OCI-LY7 (cell line): ENCODE data around the gene IGFN1. TPM values are rescaled to one million over a fixed set of nuclear protein-coding genes. Genes with fewer than 3 reads are reported as not detected.

Experiments used
- BruUV-seq: library from RNA; stranded (reverse); fragments of 400-500 nt; replicated peaks from 2 replicates; lab custom pipeline; 2021; lab: Mats Ljungman, UMichigan
- CTCF ChIA-PET: fragments of 300-600 bp; sonication (Branson Sonifier 250); formaldehyde crosslinking; loops from one replicate; lab custom pipeline; 2022; ENCODE audit warnings: antibody characterized with exemption; ENCODE audit not compliant: unreplicated experiment; lab: Charles Lee
- POLR2A ChIA-PET: fragments of 300-600 bp; sonication (Branson Sonifier 250); formaldehyde crosslinking; loops from one replicate; lab custom pipeline; 2022; ENCODE audit warnings: antibody characterized with exemption; lab: Charles Lee
- DNase-seq: peaks from one replicate; pipeline ENCODE4 v3.0.0-alpha.2; 2015; ENCODE audit warnings: low spot score
- H2AFZ ChIP-seq: fragments of 200-600 bp; sonication (generic), shearing (Covaris generic); 2 replicates; pipeline ENCODE4 v1.6.1; 2014; ENCODE audit warnings: mild to moderate bottlenecking, antibody characterized with exemption, low read length, moderate library complexity
- H3K27ac ChIP-seq: fragments of 200-600 bp; sonication (generic); 2 replicates; pipeline ENCODE4 v1.5.1; 2014; ENCODE audit warnings: mixed run types, low read depth, mild to moderate bottlenecking, moderate library complexity, low read length, inconsistent platforms; ENCODE audit not compliant: poor library complexity, severe bottlenecking
- H3K36me3 ChIP-seq: fragments of 200-600 bp; sonication (generic); 2 replicates; pipeline ENCODE4 v1.6.1; 2014; ENCODE audit warnings: mild to moderate bottlenecking, antibody characterized with exemption, low read length, moderate library complexity, mixed read lengths; ENCODE audit not compliant: insufficient read depth
- H3K4me1 ChIP-seq: fragments of 200-600 bp; sonication (generic); 2 replicates; pipeline ENCODE4 v1.5.1; 2014; ENCODE audit warnings: mild to moderate bottlenecking, low read length; ENCODE audit not compliant: insufficient read depth, poor library complexity, severe bottlenecking
- H3K4me2 ChIP-seq: fragments of 200-600 bp; sonication (generic); 2 replicates; pipeline ENCODE4 v1.6.1; 2014; ENCODE audit warnings: mild to moderate bottlenecking, low read length
- H3K4me3 ChIP-seq: fragments of 200-600 bp; sonication (generic); 2 replicates; pipeline ENCODE4 v1.5.1; 2014; ENCODE audit warnings: mild to moderate bottlenecking, low read depth, low read length; ENCODE audit not compliant: poor library complexity, severe bottlenecking
- H3K79me2 ChIP-seq: fragments of 200-600 bp; sonication (generic); 2 replicates; pipeline ENCODE4 v1.6.1; 2016; ENCODE audit warnings: low read depth, mild to moderate bottlenecking, low read length, moderate library complexity, mixed read lengths; ENCODE audit not compliant: insufficient read depth
- H3K9me2 ChIP-seq: fragments of 200-600 bp; sonication (generic); 2 replicates; pipeline ENCODE4 v1.6.1; 2016; ENCODE audit warnings: mild to moderate bottlenecking, low read length, mixed read lengths; ENCODE audit not compliant: insufficient read depth
- H3K9me3 ChIP-seq: fragments of 200-600 bp; sonication (generic); 2 replicates; pipeline ENCODE4 v1.6.1; 2014; ENCODE audit warnings: mild to moderate bottlenecking, mixed run types, low read length, mixed read lengths
- H4K20me1 ChIP-seq: fragments of 200-600 bp; sonication (generic); 2 replicates; pipeline ENCODE4 v1.6.1; 2014; ENCODE audit warnings: mild to moderate bottlenecking, antibody characterized with exemption, low read length, moderate library complexity, mixed read lengths; ENCODE audit not compliant: insufficient read depth
- CTCF ChIP-seq: fragments of 200-600 bp; sonication (generic); conservative IDR thresholded peaks from 2 replicates; pipeline ENCODE4 v1.5.1; 2014; ENCODE audit warnings: mild to moderate bottlenecking, antibody characterized with exemption, low read length, moderate library complexity, mixed read lengths
- EZH2phosphoT487 ChIP-seq: fragments of 200-600 bp; sonication (generic); IDR thresholded peaks from 2 replicates; pipeline ENCODE4 v1.6.1; 2018; ENCODE audit warnings: low read depth, borderline replicate concordance, mild to moderate bottlenecking, mixed run types, antibody characterized with exemption, low read length, moderate library complexity, mixed read lengths
- intact Hi-C: fragments of 100-400 bp; cut with micrococcal nuclease; formaldehyde crosslinking; loops from one replicate; pipeline ENCODE4 v1.10.0; 2022; ENCODE audit not compliant: unreplicated experiment
- total RNA-seq, 2 experiments: library from RNA; depleted of rRNA in 1 of 2; stranded (reverse); fragments of >200 nt in 1 of 2; shearing (Covaris generic) in 1 of 2; gene quantifications; 2 replicates each; pipeline ENCODE4 v1.2.3, GENCODE V29; 2014 to 2022

Gene IGFN1
- total RNA-seq, 2 experiments from 2014 or later, result not detected

- Histone ChIP-seq H3K4me2 (no peak overlapping the region), H4K20me1 (no peaks in the 10 kb centered on the region), H2AFZ (no peak overlapping the region), H3K79me2 (no peaks in the 10 kb centered on the region), H3K27ac (no peak overlapping the region), H3K4me3 (no peak overlapping the region), H3K9me3 (no peaks in the 10 kb centered on the region), H3K4me1 (no peaks in the 10 kb centered on the region), H3K9me2 (no peaks in the 10 kb centered on the region), H3K36me3 (no peaks in the 10 kb centered on the region)
- ChIA-PET POLR2A (interaction anchor here (0.6 kb wide), 2 partner anchors 132 to 526 kb away, joined by 3 read pairs; no protein-coding TSS in a partner anchor), CTCF (no interaction called here)
- intact Hi-C loops, result no loop called here
- BruUV-seq, result no TSS peak
- DNase-seq, result no peak
- TF ChIP-seq CTCF (no peak), EZH2phosphoT487 (no peak)
These were observed 14.7 kb upstream of the IGFN1 start for GRCh38 chr1:201175820-201176500.

- Histone ChIP-seq H3K9me2 (no peaks in the 10 kb centered on the region), H3K27ac (no peak overlapping the region), H2AFZ (no peak overlapping the region), H3K4me1 (no peaks in the 10 kb centered on the region), H3K36me3 (no peaks in the 10 kb centered on the region), H3K79me2 (no peaks in the 10 kb centered on the region), H3K9me3 (no peaks in the 10 kb centered on the region), H3K4me3 (no peak overlapping the region), H4K20me1 (no peaks in the 10 kb centered on the region), H3K4me2 (no peak overlapping the region)
- POLR2A ChIA-PET, result no interaction called here
- no TSS peak for BruUV-seq
- CTCF ChIA-PET, result no interaction called here
- intact Hi-C loops, result no loop called here
- no peak for DNase-seq
- TF ChIP-seq EZH2phosphoT487 (no peak), CTCF (no peak)
These were observed 13.7 kb upstream of the IGFN1 start for GRCh38 chr1:201176940-201177339.

- H3K9me2 ChIP-seq, result no peaks in the 10 kb centered on the region
- no peaks in the 10 kb centered on the region for H3K4me1 ChIP-seq
- H3K9me3 ChIP-seq, result no peaks in the 10 kb centered on the region
- H4K20me1 ChIP-seq, result no peaks in the 10 kb centered on the region
- H3K27ac ChIP-seq, result no peak overlapping the region
- no peak overlapping the region for H3K4me3 ChIP-seq
- CTCF ChIA-PET, result no interaction called here
- H3K4me2 ChIP-seq, result no peak overlapping the region
- H3K36me3 ChIP-seq, result no peaks in the 10 kb centered on the region
- intact Hi-C loops, result no loop called here
- BruUV-seq, result no TSS peak
- H2AFZ ChIP-seq, result no peak overlapping the region
- POLR2A ChIA-PET, result no interaction called here
- H3K79me2 ChIP-seq, result no peaks in the 10 kb centered on the region
- no peak for TF ChIP-seq EZH2phosphoT487
- no peak for TF ChIP-seq CTCF
- DNase-seq, result no peak
These were observed 11.9 kb upstream of the IGFN1 start for GRCh38 chr1:201178718-201179117.
